ENCODE data around the gene TMEM132C.

The TMEM132C gene

DNA sequence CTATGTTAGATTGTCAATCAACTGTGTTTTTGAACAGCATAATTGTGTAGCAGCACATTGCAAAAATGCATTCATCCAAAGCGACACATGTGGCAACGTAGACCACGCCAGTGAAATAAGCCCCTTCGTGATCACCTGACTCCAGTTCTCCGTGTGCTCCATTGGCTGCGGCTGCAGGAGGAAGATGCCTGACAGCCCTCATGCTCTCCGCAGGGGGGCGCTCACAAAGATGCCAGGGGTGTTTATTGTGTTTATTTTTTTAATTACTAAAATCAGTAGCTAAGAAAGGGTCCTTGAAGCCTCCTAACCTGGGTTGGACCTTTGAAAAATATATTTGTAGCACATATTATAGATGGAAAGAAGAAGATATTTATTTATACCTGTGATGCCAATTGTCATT lies 440.5 kb downstream of the TMEM132C start:
- no peak for DNase-seq (ENCODE audit: low spot score)

- no peak for DNase-seq (ENCODE audit: low spot score)
These were observed 441.8 kb downstream of the TMEM132C start for GRCh38 chr12:128708789-128709188.

GRCh38 chr12:128709660-128710059 lies 442.7 kb downstream of the TMEM132C start:
- no peak for DNase-seq (ENCODE audit: low spot score)

DNA sequence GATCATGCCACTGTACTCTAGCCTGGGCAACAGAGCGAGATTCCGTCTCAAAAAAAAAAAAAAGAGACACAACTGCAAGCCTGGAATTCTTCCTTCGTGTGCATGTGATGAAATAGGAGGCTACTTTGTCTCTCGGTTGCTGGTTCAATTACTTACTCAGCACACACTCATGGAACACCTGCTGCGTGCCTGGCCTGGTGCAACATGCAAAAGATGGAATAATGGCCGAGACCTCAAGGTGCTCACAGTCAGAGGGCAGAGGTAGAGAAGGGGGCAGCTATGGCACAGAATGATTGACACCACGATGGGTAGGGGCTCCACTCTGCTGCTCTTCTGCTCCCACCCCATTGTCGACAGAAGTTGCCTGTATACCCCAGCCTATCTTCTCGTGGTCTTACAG lies 444.5 kb downstream of the TMEM132C start:
- DNase-seq (ENCODE audit: low spot score), result no peak

GRCh38 chr12:128712622-128713021 lies 445.7 kb downstream of the TMEM132C start:
- DNase-seq (ENCODE audit: low spot score), result no peak

GRCh38 chr12:128715485-128715884 lies 448.5 kb downstream of the TMEM132C start:
- no peak for DNase-seq (ENCODE audit: low spot score)

GRCh38 chr12:128724468-128725046 lies 457.6 kb downstream of the TMEM132C start:
- no peak for DNase-seq (ENCODE audit: low spot score)

DNA sequence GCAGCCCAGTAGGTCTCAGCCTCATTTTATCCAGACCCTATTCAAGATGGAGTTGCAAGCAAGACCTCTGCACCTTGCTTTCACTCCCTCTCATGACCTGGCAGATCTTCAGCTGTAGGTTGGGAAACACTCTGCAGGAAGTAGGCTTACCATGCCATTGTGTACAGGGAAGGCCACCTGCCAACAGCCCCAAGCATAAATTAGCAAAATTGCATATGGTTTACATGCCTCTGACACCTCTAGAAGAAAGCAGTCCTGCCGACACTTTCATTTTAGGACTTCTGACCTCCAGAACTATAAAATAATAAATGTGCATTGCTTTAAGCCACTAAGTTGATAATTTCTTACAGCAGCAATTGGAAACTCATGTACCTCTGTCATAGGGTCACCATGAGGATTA lies 459.9 kb downstream of the TMEM132C start:
- DNase-seq (ENCODE audit: low spot score), result no peak

DNA sequence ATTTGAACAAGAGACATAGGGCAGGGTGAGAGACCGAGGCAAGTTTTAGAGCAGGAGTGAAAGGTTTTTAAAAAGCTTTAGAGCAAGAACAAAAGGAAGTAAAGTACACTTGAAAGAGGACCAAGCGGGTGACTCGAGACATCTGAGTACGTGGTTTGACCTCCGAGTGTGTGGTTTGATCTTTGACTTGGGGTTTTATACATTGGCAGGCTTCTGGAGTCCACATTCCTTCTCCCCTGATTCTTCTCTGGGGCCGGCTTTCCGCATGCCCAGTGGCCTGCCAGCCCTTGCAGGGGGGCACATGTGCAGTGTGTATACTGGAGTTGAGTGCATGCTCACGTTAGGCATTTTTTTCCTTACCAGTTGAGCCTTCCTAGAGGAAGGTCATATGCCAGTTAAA lies 460.5 kb downstream of the TMEM132C start:
- no peak for DNase-seq (ENCODE audit: low spot score)

DNA sequence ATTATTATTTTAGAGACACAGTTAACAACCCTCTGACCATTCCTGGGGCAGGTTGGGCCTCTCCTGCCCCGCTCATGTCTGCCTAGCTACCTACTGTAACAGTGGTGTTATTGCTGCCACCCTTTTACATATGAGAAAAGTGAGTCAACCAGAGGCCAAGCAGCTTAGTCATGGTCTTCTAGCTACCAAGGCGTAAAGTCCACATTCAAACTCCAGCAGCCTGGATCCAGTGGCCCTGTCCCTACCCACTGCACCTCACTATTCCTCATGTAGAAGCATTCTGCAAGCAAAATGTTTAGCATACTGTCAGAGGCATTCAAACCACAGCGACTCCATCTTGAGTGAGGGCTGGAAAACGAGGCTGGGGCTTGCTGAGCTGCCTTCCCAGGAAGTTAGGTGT lies 461.0 kb downstream of the TMEM132C start:
- no peak for DNase-seq (ENCODE audit: low spot score)

GRCh38 chr12:128729628-128730121 lies 462.7 kb downstream of the TMEM132C start:
- no peak for DNase-seq (ENCODE audit: low spot score)

DNA sequence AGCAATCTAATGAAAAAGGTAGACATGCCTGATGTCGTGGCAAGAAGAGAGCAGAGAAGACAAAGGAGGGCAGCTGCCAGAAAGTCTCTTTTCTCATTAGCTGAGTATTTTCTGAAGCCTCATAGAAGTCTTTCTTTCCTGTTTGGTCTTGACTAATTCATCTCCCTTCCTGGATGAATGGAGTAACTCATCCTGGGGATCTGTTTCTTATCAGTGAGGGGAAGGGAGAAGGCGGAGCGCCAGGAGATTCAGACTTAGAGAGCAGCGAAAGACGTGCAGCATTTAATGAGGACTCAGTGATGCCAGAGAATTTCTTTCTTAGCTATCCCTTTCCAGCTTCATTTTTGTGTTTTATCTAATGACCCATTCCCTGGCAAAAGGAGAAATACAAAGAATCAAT lies 467.4 kb downstream of the TMEM132C start:
- DNase-seq (ENCODE audit: low spot score), result no peak

DNA sequence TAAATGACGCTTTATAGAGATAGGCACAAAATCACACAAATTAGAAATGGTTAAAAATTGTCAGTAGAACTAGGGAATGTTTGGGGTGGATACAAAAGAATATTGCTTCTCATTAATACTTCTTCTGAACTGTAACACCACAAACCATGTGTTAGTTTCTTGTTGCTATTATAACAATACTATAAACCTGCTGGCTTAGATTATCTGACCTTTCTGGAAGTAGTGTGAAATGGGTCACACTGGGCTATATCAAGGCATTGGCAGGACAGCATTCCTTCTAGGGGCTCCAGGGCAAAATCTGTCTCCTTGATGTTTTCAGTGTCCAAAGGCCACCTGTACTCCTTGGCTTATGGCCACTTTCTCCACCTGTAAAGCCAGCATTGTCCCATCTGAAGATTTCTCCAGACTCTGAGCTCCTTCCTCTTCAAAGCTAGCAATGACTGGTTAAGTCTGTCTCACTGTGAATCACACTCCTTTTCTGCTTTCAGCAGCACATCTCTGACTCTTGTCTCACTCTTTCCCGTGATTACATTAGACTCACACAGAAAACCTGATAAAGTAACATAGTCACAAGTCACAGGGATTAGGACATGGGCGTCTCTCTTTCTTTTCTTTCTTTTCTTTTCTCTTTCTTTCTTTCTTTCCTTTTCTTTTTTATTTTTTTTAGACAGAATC lies 470.5 kb downstream of the TMEM132C start:
- no peak for DNase-seq (ENCODE audit: low spot score)

DNA sequence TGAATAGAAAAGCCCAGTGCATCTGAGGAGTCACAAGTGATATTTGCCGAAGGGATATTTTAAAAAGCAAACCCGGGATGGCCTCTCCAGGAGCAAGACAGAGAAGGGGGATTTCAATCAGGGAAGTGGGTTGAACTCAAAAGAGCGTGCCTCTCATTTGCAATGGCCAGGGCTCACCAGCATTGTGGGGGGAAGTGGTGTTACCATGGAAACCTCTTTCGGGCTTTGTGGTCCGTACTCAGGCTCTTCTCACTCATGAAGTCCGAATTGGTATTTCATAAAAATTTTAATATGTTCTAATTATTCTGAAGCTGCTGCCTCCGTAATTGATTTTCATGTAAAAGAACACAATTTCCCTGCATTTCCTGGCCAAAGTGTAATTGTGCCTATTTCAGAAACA lies 476.9 kb downstream of the TMEM132C start:
- DNase-seq (ENCODE audit: low spot score), result no peak

GRCh38 chr12:128745772-128746689 lies 479.1 kb downstream of the TMEM132C start:
- no peak for DNase-seq (ENCODE audit: low spot score)

DNA sequence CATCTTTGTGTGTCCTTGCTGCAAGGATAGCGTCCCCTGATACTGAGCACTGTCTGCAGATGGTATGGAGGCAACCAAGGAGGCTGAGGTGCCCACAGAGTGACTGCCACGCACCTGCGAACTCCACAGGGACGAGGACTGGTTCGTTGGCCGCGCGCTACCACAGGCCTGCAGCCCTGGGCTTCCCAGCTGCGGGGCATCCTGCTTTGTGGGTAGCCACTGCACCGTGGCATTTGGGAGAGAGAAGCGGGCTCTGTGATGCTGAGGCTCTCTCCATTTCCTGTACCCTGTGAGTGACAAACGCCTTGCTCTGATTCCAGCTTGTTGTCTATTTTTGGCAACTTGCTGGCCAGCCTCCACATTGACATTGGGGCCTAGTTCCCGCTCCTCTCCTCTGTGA lies 480.5 kb downstream of the TMEM132C start:
- DNase-seq (ENCODE audit: low spot score), result no peak

- DNase-seq (ENCODE audit: low spot score), result no peak
These were observed 485.4 kb downstream of the TMEM132C start for GRCh38 chr12:128752386-128752785.

- no peak for DNase-seq (ENCODE audit: low spot score)
These were observed 486.5 kb downstream of the TMEM132C start for GRCh38 chr12:128753438-128753837.

GRCh38 chr12:128754275-128754674 lies 487.3 kb downstream of the TMEM132C start:
- DNase-seq (ENCODE audit: low spot score), result no peak

DNA sequence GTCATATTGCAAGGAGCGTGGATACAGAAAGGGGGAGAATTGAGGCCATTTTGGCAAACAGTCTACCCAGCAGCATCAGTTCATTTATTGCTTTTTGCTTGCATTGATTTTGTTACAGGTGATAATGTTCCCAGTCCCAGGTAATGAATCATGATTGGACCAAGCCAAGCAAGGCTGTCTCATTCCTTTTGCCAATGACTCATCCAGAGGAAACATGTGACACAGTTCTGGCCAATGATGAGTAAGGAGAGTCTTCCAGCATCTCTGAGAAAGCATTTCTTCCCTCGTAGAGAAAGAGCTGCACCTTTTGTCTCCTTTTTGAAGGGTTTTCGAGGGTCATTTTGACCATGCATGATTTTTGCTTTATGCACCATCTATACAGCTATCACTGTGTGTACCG lies 488.6 kb downstream of the TMEM132C start:
- no peak for DNase-seq (ENCODE audit: low spot score)
